ENCODE data around the gene RAB22A. TPM values are rescaled to one million over a fixed set of nuclear protein-coding genes. Genes with fewer than 3 reads are reported as not detected.

The RAB22A gene
- total RNA-seq, 2 donors from 2014 or later: 17.5 to 22.0 TPM

- no peaks in the 10 kb centered on the region for H3K9me3 ChIP-seq
- no peak for DNase-seq
- H3K27me3 ChIP-seq: no peaks in the 10 kb centered on the region
- no peaks in the 10 kb centered on the region for H3K4me1 ChIP-seq
- H3K9ac ChIP-seq (ENCODE audit: low read depth in 2 of 2, low read length in 2 of 2): no peak overlapping the region
- no peaks in the 10 kb centered on the region for H3K36me3 ChIP-seq
- no peak overlapping the region for H3K4me3 ChIP-seq
- H3K27ac ChIP-seq: no peak overlapping the region
- intact Hi-C loops (cut with DNase I): no loop called here
- no peak for TF ChIP-seq CTCF (IDR thresholded peaks at IDR 0.05)
Observed at GRCh38 chr20:58344741-58345140, 35.2 kb downstream of the RAB22A start.

GRCh38 chr20:58349570-58349969 lies 40.1 kb downstream of the RAB22A start:
- H3K9ac ChIP-seq (ENCODE audit: low read depth in 2 of 2, low read length in 2 of 2): no peak overlapping the region

GRCh38 chr20:58352468-58352867 lies 43.0 kb downstream of the RAB22A start:
- intact Hi-C loops (cut with DNase I): no loop called here
- Histone ChIP-seq H3K27me3 (no peaks in the 10 kb centered on the region), H3K4me1 (no peaks in the 10 kb centered on the region), H3K36me3 (peaks cover 7% of the 10 kb centered on the region), H3K4me3 (no peak overlapping the region), H3K9ac (ENCODE audit: low read depth in 2 of 2, low read length in 2 of 2) (no peak overlapping the region), H3K27ac (no peak overlapping the region), H3K9me3 (no peaks in the 10 kb centered on the region)
- no peak for DNase-seq
- TF ChIP-seq CTCF (IDR thresholded peaks at IDR 0.05): no peak

More at GRCh38 chr20:58349570-58349969, 40.1 kb downstream of the RAB22A start:
- H3K36me3 ChIP-seq: peaks cover 7% of the 10 kb centered on the region
- intact Hi-C loops (cut with DNase I): no loop called here
- TF ChIP-seq CTCF (IDR thresholded peaks at IDR 0.05): no peak
- H3K27ac ChIP-seq: no peak overlapping the region
- H3K4me3 ChIP-seq: no peak overlapping the region
- H3K27me3 ChIP-seq: no peaks in the 10 kb centered on the region
- H3K4me1 ChIP-seq: no peaks in the 10 kb centered on the region
- no peaks in the 10 kb centered on the region for H3K9me3 ChIP-seq
- no peak for DNase-seq

DNA sequence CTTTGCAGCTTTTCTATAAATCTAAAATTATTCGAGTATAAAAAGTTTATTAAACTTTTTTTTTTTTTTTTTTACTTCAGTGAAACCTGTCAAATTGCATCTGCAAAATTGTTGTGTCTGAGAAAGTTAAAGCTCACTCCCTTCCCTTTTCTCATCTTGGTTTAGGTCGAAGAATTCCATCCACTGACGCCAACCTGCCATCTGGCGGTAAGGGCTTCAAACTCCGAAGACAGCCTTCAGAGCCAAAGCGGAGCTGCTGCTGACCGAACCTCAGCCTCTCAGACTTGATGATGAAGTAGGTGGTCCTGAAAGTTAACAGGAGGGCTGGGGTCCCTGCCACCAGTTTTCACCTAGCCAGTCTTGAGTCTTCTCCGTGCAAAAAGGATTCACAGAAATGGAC lies 49.9 kb downstream of the RAB22A start:
- no peaks in the 10 kb centered on the region for H3K4me1 ChIP-seq
- no peaks in the 10 kb centered on the region for H3K9me3 ChIP-seq
- no peak overlapping the region for H3K9ac ChIP-seq (ENCODE audit: low read depth in 2 of 2, low read length in 2 of 2)
- intact Hi-C loops (cut with DNase I): no loop called here
- no peaks in the 10 kb centered on the region for H3K27me3 ChIP-seq
- no peak for TF ChIP-seq CTCF (IDR thresholded peaks at IDR 0.05)
- no peak for DNase-seq
- no peak overlapping the region for H3K4me3 ChIP-seq
- H3K27ac ChIP-seq: no peak overlapping the region
- H3K36me3 ChIP-seq: no peaks in the 10 kb centered on the region

- TF ChIP-seq CTCF (IDR thresholded peaks at IDR 0.05): no peak
- Histone ChIP-seq H3K4me3 (no peak overlapping the region), H3K9me3 (no peaks in the 10 kb centered on the region), H3K27me3 (no peaks in the 10 kb centered on the region), H3K9ac (ENCODE audit: low read depth in 2 of 2, low read length in 2 of 2) (no peak overlapping the region), H3K36me3 (no peaks in the 10 kb centered on the region), H3K4me1 (no peaks in the 10 kb centered on the region), H3K27ac (no peak overlapping the region)
- intact Hi-C loops (cut with DNase I): no loop called here
- DNase-seq: no peak
Observed at GRCh38 chr20:58360936-58361335, 51.4 kb downstream of the RAB22A start.
